SK-N-MC (cell line): ENCODE data around the gene FBRSL1.

ENCODE experiments used
- EZH2 ChIP-seq: fragments of 200-600 bp; sonication (generic); IDR thresholded peaks from one replicate; pipeline ENCODE4 v1.6.1; 2017; ENCODE audit warnings: antibody characterized with exemption
- POLR2AphosphoS5 ChIP-seq: IDR thresholded peaks from 2 replicates; pipeline ENCODE4 v1.6.1; 2012; ENCODE audit warnings: mild to moderate bottlenecking, low read depth, low read length, borderline replicate concordance

- TF ChIP-seq EZH2 (no peak), POLR2AphosphoS5 (no peak)
These were observed 68.3 kb downstream of the FBRSL1 start for GRCh38 chr12:132558042-132558856.
